ENCODE data around the gene CCNH.

Gene CCNH

DNA sequence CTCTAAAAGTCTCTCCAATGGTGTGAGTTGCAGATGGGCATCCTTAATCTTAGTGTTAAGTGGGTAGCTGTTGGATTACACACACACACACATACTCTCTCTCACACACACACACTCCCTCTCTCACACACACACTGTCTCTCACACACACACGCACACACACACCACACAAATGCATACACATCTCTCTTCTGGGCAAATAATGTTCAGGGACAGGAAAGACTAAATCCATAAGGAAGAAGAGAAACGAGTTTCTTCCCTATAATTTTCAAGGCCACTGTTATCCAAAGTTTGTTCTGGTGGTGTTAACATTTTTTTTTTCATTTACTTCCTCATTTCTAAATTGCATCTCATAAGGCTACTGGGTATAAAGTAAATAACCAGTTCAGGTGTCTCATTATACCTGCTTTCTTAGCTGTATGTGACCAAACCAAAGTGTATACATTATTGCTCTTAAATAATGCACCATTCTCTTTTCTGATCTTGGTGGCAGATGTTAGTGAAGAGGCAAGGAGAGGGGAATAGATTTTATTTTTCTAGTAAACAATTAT lies 22.5 kb upstream of the CCNH start:
- Histone ChIP-seq H4K20me1 (ENCODE audit: insufficient read depth, low read length) (no peaks in the 10 kb centered on the region), H3K36me3 (ENCODE audit: insufficient read depth, low read length) (no peaks in the 10 kb centered on the region), H3K4me3 (ENCODE audit: low read depth in 1 of 2, low read length in 2 of 2) (no peak overlapping the region), H3K9ac (ENCODE audit: low read depth, low read length) (no peak overlapping the region), H3K4me1 (ENCODE audit: insufficient read depth, low read length) (no peaks in the 10 kb centered on the region), H3K79me2 (ENCODE audit: insufficient read depth, low read length) (no peaks in the 10 kb centered on the region), H3K27ac (ENCODE audit: low read length) (no peak overlapping the region), H2AFZ (ENCODE audit: low read depth, low read length) (no peak overlapping the region), H3K27me3 (ENCODE audit: insufficient read depth, low read length, poor library complexity) (no peaks in the 10 kb centered on the region), H3K4me2 (ENCODE audit: insufficient read depth, low read length) (no peak overlapping the region), H3K9me3 (ENCODE audit: insufficient read depth, low read length, severe bottlenecking) (no peaks in the 10 kb centered on the region)
- no peak for DNase-seq
- ATAC-seq (ENCODE audit: insufficient read depth, low read depth) = no peak
- TF ChIP-seq, protein P1, sequence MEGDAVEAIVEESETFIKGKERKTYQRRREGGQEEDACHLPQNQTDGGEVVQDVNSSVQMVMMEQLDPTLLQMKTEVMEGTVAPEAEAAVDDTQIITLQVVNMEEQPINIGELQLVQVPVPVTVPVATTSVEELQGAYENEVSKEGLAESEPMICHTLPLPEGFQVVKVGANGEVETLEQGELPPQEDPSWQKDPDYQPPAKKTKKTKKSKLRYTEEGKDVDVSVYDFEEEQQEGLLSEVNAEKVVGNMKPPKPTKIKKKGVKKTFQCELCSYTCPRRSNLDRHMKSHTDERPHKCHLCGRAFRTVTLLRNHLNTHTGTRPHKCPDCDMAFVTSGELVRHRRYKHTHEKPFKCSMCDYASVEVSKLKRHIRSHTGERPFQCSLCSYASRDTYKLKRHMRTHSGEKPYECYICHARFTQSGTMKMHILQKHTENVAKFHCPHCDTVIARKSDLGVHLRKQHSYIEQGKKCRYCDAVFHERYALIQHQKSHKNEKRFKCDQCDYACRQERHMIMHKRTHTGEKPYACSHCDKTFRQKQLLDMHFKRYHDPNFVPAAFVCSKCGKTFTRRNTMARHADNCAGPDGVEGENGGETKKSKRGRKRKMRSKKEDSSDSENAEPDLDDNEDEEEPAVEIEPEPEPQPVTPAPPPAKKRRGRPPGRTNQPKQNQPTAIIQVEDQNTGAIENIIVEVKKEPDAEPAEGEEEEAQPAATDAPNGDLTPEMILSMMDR (IDR thresholded peaks at IDR 0.05; ENCODE audit: borderline replicate concordance, extremely low read depth, low read length, poor library complexity, severe bottlenecking) = no peak
- TF ChIP-seq EZH2 (IDR thresholded peaks at IDR 0.05; ENCODE audit: borderline replicate concordance, low read depth, low read length, severe bottlenecking) = no peak

DNA sequence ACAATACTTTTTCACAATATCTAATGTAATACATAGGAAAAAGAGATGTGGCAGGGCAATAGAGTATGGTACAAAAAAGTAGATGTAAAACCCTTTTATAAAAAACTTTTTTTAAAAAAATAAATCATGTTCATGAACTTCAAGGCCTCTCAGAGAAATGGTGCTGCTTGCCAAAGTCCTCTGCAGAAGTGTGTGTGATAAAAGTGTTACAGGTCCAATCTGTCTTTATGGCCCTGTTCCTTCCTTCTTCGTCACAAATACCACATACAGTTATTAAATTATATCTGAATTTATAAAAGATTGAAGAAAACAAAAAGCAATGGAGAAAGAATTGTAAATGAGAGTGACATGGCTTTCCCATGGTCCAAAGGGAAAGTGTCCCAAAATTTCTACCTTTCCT lies 21.7 kb upstream of the CCNH start:
- no peaks in the 10 kb centered on the region for H3K79me2 ChIP-seq (ENCODE audit: insufficient read depth, low read length)
- no peaks in the 10 kb centered on the region for H3K9me3 ChIP-seq (ENCODE audit: insufficient read depth, low read length, severe bottlenecking)
- H2AFZ ChIP-seq (ENCODE audit: low read depth, low read length) = no peak overlapping the region
- ATAC-seq (ENCODE audit: insufficient read depth, low read depth) (no peak), DNase-seq (no peak)
- no peaks in the 10 kb centered on the region for H3K27me3 ChIP-seq (ENCODE audit: insufficient read depth, low read length, poor library complexity)
- no peak overlapping the region for H3K4me2 ChIP-seq (ENCODE audit: insufficient read depth, low read length)
- TF ChIP-seq, protein P1 (IDR thresholded peaks at IDR 0.05; ENCODE audit: borderline replicate concordance, extremely low read depth, low read length, poor library complexity, severe bottlenecking) = no peak
- no peak for TF ChIP-seq EZH2 (IDR thresholded peaks at IDR 0.05; ENCODE audit: borderline replicate concordance, low read depth, low read length, severe bottlenecking)
- no peak overlapping the region for H3K4me3 ChIP-seq (ENCODE audit: low read depth in 1 of 2, low read length in 2 of 2)
- no peaks in the 10 kb centered on the region for H3K36me3 ChIP-seq (ENCODE audit: insufficient read depth, low read length)
- no peaks in the 10 kb centered on the region for H4K20me1 ChIP-seq (ENCODE audit: insufficient read depth, low read length)
- no peak overlapping the region for H3K9ac ChIP-seq (ENCODE audit: low read depth, low read length)
- no peaks in the 10 kb centered on the region for H3K4me1 ChIP-seq (ENCODE audit: insufficient read depth, low read length)
- H3K27ac ChIP-seq (ENCODE audit: low read length) = no peak overlapping the region

DNA sequence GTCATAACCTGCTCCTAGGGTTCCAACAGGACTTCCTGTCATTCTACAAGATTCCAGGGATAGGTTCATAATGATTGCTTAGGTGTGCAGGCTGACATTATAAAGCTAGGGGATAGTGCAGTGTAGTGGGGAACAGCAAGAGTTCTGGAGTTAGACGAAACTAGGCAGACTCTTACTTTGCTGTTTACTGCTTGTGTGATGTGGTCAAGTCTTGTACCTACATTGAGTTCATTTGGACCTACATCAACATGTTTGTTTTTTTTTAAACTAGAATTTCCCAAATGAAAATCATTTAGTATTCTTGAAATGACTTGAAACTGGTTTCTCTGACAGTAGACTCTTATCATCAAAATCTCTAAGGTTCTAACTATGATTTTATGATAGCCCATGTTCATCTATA lies 21.2 kb upstream of the CCNH start:
- H3K9me3 ChIP-seq (ENCODE audit: insufficient read depth, low read length, severe bottlenecking) = no peaks in the 10 kb centered on the region
- H3K4me3 ChIP-seq (ENCODE audit: low read depth in 1 of 2, low read length in 2 of 2) = no peak overlapping the region
- no peak overlapping the region for H3K4me2 ChIP-seq (ENCODE audit: insufficient read depth, low read length)
- H3K36me3 ChIP-seq (ENCODE audit: insufficient read depth, low read length) = no peaks in the 10 kb centered on the region
- no peak overlapping the region for H3K9ac ChIP-seq (ENCODE audit: low read depth, low read length)
- no peak overlapping the region for H3K27ac ChIP-seq (ENCODE audit: low read length)
- no peaks in the 10 kb centered on the region for H3K79me2 ChIP-seq (ENCODE audit: insufficient read depth, low read length)
- DNase-seq = no peak
- H4K20me1 ChIP-seq (ENCODE audit: insufficient read depth, low read length) = no peaks in the 10 kb centered on the region
- no peaks in the 10 kb centered on the region for H3K27me3 ChIP-seq (ENCODE audit: insufficient read depth, low read length, poor library complexity)
- TF ChIP-seq EZH2 (IDR thresholded peaks at IDR 0.05; ENCODE audit: borderline replicate concordance, low read depth, low read length, severe bottlenecking) = no peak
- TF ChIP-seq, protein P1 (IDR thresholded peaks at IDR 0.05; ENCODE audit: borderline replicate concordance, extremely low read depth, low read length, poor library complexity, severe bottlenecking) = no peak
- no peak overlapping the region for H2AFZ ChIP-seq (ENCODE audit: low read depth, low read length)
- H3K4me1 ChIP-seq (ENCODE audit: insufficient read depth, low read length) = no peaks in the 10 kb centered on the region
- ATAC-seq (ENCODE audit: insufficient read depth, low read depth) = no peak

DNA sequence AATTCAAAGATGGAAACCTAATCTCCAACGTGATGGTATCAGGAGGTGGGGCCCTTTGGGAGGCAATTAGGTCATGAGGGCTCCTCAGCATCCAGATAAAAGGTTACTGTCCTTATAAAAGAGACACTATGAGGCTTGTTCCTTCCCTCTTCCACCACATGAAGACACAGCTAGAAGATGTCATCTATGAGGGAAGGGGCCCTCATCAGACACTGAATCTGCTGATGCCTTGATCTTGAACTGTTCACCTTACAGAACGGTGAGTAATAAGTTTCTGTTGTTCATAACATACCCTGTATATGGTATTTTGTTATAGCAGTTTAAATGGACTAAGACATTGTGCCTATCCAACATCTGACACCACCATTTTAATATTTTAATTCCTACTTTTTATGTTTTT lies 19.7 kb upstream of the CCNH start:
- H3K9me3 ChIP-seq (ENCODE audit: insufficient read depth, low read length, severe bottlenecking) = no peaks in the 10 kb centered on the region
- no peak overlapping the region for H3K4me3 ChIP-seq (ENCODE audit: low read depth in 1 of 2, low read length in 2 of 2)
- H4K20me1 ChIP-seq (ENCODE audit: insufficient read depth, low read length) = no peaks in the 10 kb centered on the region
- H3K9ac ChIP-seq (ENCODE audit: low read depth, low read length) = no peak overlapping the region
- no peak overlapping the region for H3K27ac ChIP-seq (ENCODE audit: low read length)
- no peaks in the 10 kb centered on the region for H3K36me3 ChIP-seq (ENCODE audit: insufficient read depth, low read length)
- H3K4me1 ChIP-seq (ENCODE audit: insufficient read depth, low read length) = no peaks in the 10 kb centered on the region
- no peak overlapping the region for H3K4me2 ChIP-seq (ENCODE audit: insufficient read depth, low read length)
- H3K79me2 ChIP-seq (ENCODE audit: insufficient read depth, low read length) = no peaks in the 10 kb centered on the region
- H2AFZ ChIP-seq (ENCODE audit: low read depth, low read length) = no peak overlapping the region
- DNase-seq = no peak
- no peaks in the 10 kb centered on the region for H3K27me3 ChIP-seq (ENCODE audit: insufficient read depth, low read length, poor library complexity)
- ATAC-seq (ENCODE audit: insufficient read depth, low read depth) = no peak
- TF ChIP-seq EZH2 (IDR thresholded peaks at IDR 0.05; ENCODE audit: borderline replicate concordance, low read depth, low read length, severe bottlenecking) = no peak
- TF ChIP-seq, protein P1 (IDR thresholded peaks at IDR 0.05; ENCODE audit: borderline replicate concordance, extremely low read depth, low read length, poor library complexity, severe bottlenecking) = no peak

All from DND-41 (cell line).